MM.1S (cell line): ENCODE results near the gene FBXO39.

Experiments used
- CTCF ChIP-seq: fragments of 300-600 bp; sonication (generic); IDR thresholded peaks from 2 replicates; pipeline ENCODE4 v1.5.1; 2016; ENCODE audit warnings: antibody characterized with exemption, low read length, mixed read lengths
- EZH2 ChIP-seq: fragments of 300-600 bp; sonication (generic); optimal IDR thresholded peaks from 2 replicates; pipeline ENCODE3; 2017; ENCODE audit warnings: low read depth, mild to moderate bottlenecking, antibody characterized with exemption, low read length, mixed read lengths
- EZH2phosphoT487 ChIP-seq: fragments of 300-600 bp; sonication (generic); IDR thresholded peaks from 2 replicates; pipeline ENCODE4 v1.6.1; 2018; ENCODE audit warnings: antibody characterized with exemption, low read length

DNA sequence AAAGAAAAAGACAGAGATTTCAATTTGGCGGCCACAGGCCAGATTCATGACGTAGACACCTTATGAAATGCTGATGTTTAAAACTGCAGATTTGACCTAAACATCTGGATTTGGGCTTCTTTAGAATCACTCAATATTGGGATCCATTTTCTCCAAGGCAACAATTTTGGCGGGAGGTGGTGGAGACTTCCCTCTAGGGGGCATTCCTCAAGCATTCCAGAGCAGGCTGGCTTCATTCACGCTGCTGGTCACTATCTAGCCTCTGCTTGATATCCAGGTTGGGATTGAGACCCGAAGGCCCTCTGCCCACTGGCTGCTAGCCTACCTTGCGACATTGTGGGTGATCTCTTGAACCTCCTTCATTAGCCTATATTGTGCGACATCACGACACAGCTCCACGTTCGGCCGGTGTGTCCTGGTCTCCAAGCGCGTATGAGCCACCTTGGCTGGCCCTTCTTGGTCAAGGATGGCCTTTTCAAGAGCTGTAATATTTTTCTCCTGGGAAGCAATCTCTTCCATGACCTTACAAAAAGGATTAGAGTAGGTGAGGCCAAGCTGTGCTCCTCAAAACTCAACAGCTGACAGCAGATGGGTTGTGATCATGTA, 24.5 kb downstream of the FBXO39 start:
- TF ChIP-seq EZH2 (no peak), CTCF (no peak), EZH2phosphoT487 (no peak)
